IPS-15b (cell line): ENCODE measurements around the gene CLHC1.
"Not testable (repeated sequence)": the region's sequence is repeated elsewhere in the genome, so short reads cannot be mapped to it uniquely, and the experiment has no call there.

Source experiments
- H3K27me3 ChIP-seq: one replicate; pipeline ENCODE4 v1.6.1; 2013; ENCODE audit warnings: low read length; ENCODE audit not compliant: control insufficient read depth, insufficient read depth
- H3K36me3 ChIP-seq: one replicate; pipeline ENCODE4 v1.6.1; 2013; ENCODE audit warnings: low read length; ENCODE audit not compliant: control insufficient read depth, insufficient read depth
- H3K4me1 ChIP-seq: one replicate; pipeline ENCODE4 v1.6.1; 2013; ENCODE audit warnings: mild to moderate bottlenecking, low read length; ENCODE audit not compliant: control insufficient read depth, insufficient read depth
- H3K4me3 ChIP-seq: one replicate; pipeline ENCODE4 v1.5.1; 2013; ENCODE audit warnings: low read depth, low read length
- H3K9ac ChIP-seq: one replicate; pipeline ENCODE4 v1.6.1; 2013; ENCODE audit warnings: low read depth, mild to moderate bottlenecking, low read length
- H3K9me3 ChIP-seq: one replicate; pipeline ENCODE4 v1.6.1; 2013; ENCODE audit warnings: mild to moderate bottlenecking, low read length; ENCODE audit not compliant: control insufficient read depth, insufficient read depth

Gene CLHC1

GRCh38 chr2:55143706-55144105, 88.4 kb downstream of the CLHC1 start:
- H3K4me1 ChIP-seq, H3K9ac ChIP-seq, H3K36me3 ChIP-seq, H3K4me3 ChIP-seq, H3K9me3 ChIP-seq, H3K27me3 ChIP-seq: not testable (repeated sequence)

- Histone ChIP-seq H3K27me3 (no peaks in the 10 kb centered on the region), H3K36me3 (no peaks in the 10 kb centered on the region), H3K4me1 (peaks cover 7% of the 10 kb centered on the region)
Observed at GRCh38 chr2:55142518-55142917, 89.6 kb downstream of the CLHC1 start.

GRCh38 chr2:55141572-55142413, 90.3 kb downstream of the CLHC1 start:
- Histone ChIP-seq H3K4me3 (no peak overlapping the region), H3K9me3 (no peaks in the 10 kb centered on the region), H3K4me1 (peaks cover 11% of the 10 kb centered on the region), H3K36me3 (no peaks in the 10 kb centered on the region), H3K27me3 (no peaks in the 10 kb centered on the region), H3K9ac (no peak overlapping the region)

More at GRCh38 chr2:55142518-55142917, 89.6 kb downstream of the CLHC1 start:
- H3K9me3 ChIP-seq: no peaks in the 10 kb centered on the region
- H3K9ac ChIP-seq: no peak overlapping the region
- H3K4me3 ChIP-seq: no peak overlapping the region

- peaks cover 11% of the 10 kb centered on the region for H3K4me1 ChIP-seq
- H3K4me3 ChIP-seq: no peak overlapping the region
- H3K36me3 ChIP-seq: no peaks in the 10 kb centered on the region
Observed at GRCh38 chr2:55140316-55141219, 91.5 kb downstream of the CLHC1 start.

GRCh38 chr2:55139305-55139704, 92.8 kb downstream of the CLHC1 start:
- Histone ChIP-seq H3K4me1 (peaks cover 16% of the 10 kb centered on the region), H3K4me3 (no peak overlapping the region), H3K9me3 (no peaks in the 10 kb centered on the region), H3K36me3 (no peaks in the 10 kb centered on the region), H3K27me3 (no peaks in the 10 kb centered on the region), H3K9ac (no peak overlapping the region)

More at GRCh38 chr2:55140316-55141219, 91.5 kb downstream of the CLHC1 start:
- Histone ChIP-seq H3K27me3 (no peaks in the 10 kb centered on the region), H3K9me3 (no peaks in the 10 kb centered on the region), H3K9ac (no peak overlapping the region)

GRCh38 chr2:55138882-55139229, 93.2 kb downstream of the CLHC1 start:
- H3K4me3 ChIP-seq: no peak overlapping the region
- H3K4me1 ChIP-seq: peaks cover 19% of the 10 kb centered on the region
- H3K9me3 ChIP-seq: no peaks in the 10 kb centered on the region
- no peaks in the 10 kb centered on the region for H3K36me3 ChIP-seq
- no peak overlapping the region for H3K9ac ChIP-seq
- H3K27me3 ChIP-seq: no peaks in the 10 kb centered on the region

- Histone ChIP-seq H3K4me3 (no peak overlapping the region), H3K36me3 (no peaks in the 10 kb centered on the region), H3K4me1 (peaks cover 23% of the 10 kb centered on the region), H3K9me3 (no peaks in the 10 kb centered on the region), H3K9ac (no peak overlapping the region), H3K27me3 (no peaks in the 10 kb centered on the region)
Observed at GRCh38 chr2:55138014-55138881, 93.8 kb downstream of the CLHC1 start.

- Histone ChIP-seq H3K27me3 (no peaks in the 10 kb centered on the region), H3K36me3 (no peaks in the 10 kb centered on the region), H3K9me3 (no peaks in the 10 kb centered on the region), H3K4me3 (no peak overlapping the region), H3K9ac (no peak overlapping the region), H3K4me1 (peaks cover 26% of the 10 kb centered on the region)
Observed at GRCh38 chr2:55137024-55137958, 94.8 kb downstream of the CLHC1 start.

- peaks cover 26% of the 10 kb centered on the region for H3K4me1 ChIP-seq
- H3K9ac ChIP-seq: no peak overlapping the region
- H3K9me3 ChIP-seq: no peaks in the 10 kb centered on the region
- H3K36me3 ChIP-seq: no peaks in the 10 kb centered on the region
- H3K4me3 ChIP-seq: no peak overlapping the region
- no peaks in the 10 kb centered on the region for H3K27me3 ChIP-seq
Observed at GRCh38 chr2:55136138-55136541, 96.0 kb downstream of the CLHC1 start.

GRCh38 chr2:55135491-55135890, 96.6 kb downstream of the CLHC1 start:
- no peak overlapping the region for H3K9ac ChIP-seq
- H3K27me3 ChIP-seq: no peaks in the 10 kb centered on the region
- peaks cover 26% of the 10 kb centered on the region for H3K4me1 ChIP-seq
- H3K36me3 ChIP-seq: no peaks in the 10 kb centered on the region
- H3K4me3 ChIP-seq: no peak overlapping the region
- H3K9me3 ChIP-seq: no peaks in the 10 kb centered on the region
